Neural crest cell (in vitro differentiated cells): ENCODE data around the gene NTS. TPM values are rescaled to one million over a fixed set of nuclear protein-coding genes. Genes with fewer than 3 reads are reported as not detected.

Experiments
- DNase-seq: peaks from one replicate; pipeline ENCODE4 v3.0.0; 2021; ENCODE audit warnings: low read depth, mixed read lengths, low spot score
- H3K27ac Mint-ChIP-seq: one replicate; pipeline ENCODE4 v1.8.0; 2021; ENCODE audit warnings: mild to moderate bottlenecking, mixed read lengths; ENCODE audit not compliant: unreplicated experiment
- H3K27me3 Mint-ChIP-seq: 2 replicates; pipeline ENCODE4 v1.8.0; 2021; ENCODE audit warnings: low read depth, mild to moderate bottlenecking, mixed read lengths
- H3K36me3 Mint-ChIP-seq: 2 replicates; pipeline ENCODE4 v1.8.0; 2021; ENCODE audit warnings: low read depth, mild to moderate bottlenecking, mixed read lengths
- H3K4me1 Mint-ChIP-seq: 2 replicates; pipeline ENCODE4 v1.8.0; 2021; ENCODE audit warnings: mixed read lengths
- H3K4me3 Mint-ChIP-seq: one replicate; pipeline ENCODE4 v1.8.0; 2021; ENCODE audit warnings: mild to moderate bottlenecking, mixed read lengths
- H3K9me3 Mint-ChIP-seq: 2 replicates; pipeline ENCODE4 v1.8.0; 2021; ENCODE audit warnings: mixed read lengths
- CTCF ChIP-seq: fragments of 200-600 bp; sonication (generic); conservative IDR thresholded peaks from 2 replicates; pipeline ENCODE4 v1.5.0; 2021; ENCODE audit warnings: antibody characterized with exemption, mild to moderate bottlenecking
- total RNA-seq: library from RNA; stranded (reverse); gene quantifications from 2 replicates; pipeline ENCODE4 v1.2.1, GENCODE V29; 2021

The NTS gene
- total RNA-seq, 1 donor from 2014 or later, result 0.40 TPM

GRCh38 chr12:85833579-85833978 lies 40.5 kb upstream of the NTS start:
- no peak overlapping the region for H3K27ac Mint-ChIP-seq
- DNase-seq, result no peak
- H3K4me3 Mint-ChIP-seq, result no peak overlapping the region
- H3K36me3 Mint-ChIP-seq, result no peaks in the 10 kb centered on the region
- H3K9me3 Mint-ChIP-seq, result peaks cover 2% of the 10 kb centered on the region
- H3K4me1 Mint-ChIP-seq, result peaks cover 9% of the 10 kb centered on the region
- no peak for TF ChIP-seq CTCF
- H3K27me3 Mint-ChIP-seq, result no peaks in the 10 kb centered on the region

- Mint-ChIP-seq H3K36me3 (no peaks in the 10 kb centered on the region), H3K4me1 (peaks cover 9% of the 10 kb centered on the region), H3K27me3 (no peaks in the 10 kb centered on the region), H3K9me3 (no peaks in the 10 kb centered on the region), H3K27ac (no peak overlapping the region), H3K4me3 (no peak overlapping the region)
- no peak for TF ChIP-seq CTCF
- DNase-seq, result no peak
Measured at GRCh38 chr12:85834378-85834777, 39.7 kb upstream of the NTS start.

GRCh38 chr12:85835426-85836196 lies 38.5 kb upstream of the NTS start:
- no peak for DNase-seq
- no peak for TF ChIP-seq CTCF
- Mint-ChIP-seq H3K36me3 (no peaks in the 10 kb centered on the region), H3K27me3 (no peaks in the 10 kb centered on the region), H3K9me3 (no peaks in the 10 kb centered on the region), H3K27ac (no peak overlapping the region), H3K4me1 (peaks cover 9% of the 10 kb centered on the region), H3K4me3 (no peak overlapping the region)

GRCh38 chr12:85836197-85837090 lies 37.7 kb upstream of the NTS start, which contains the start of gene RASSF9:
Gene RASSF9, minus strand, starts transcription at chr12:85836409. Its CDS starts 208 bp downstream, at chr12:85836201.
- Mint-ChIP-seq H3K27me3 (no peaks in the 10 kb centered on the region), H3K4me3 (no peak within 1 kb of the TSS), H3K4me1 (peaks cover 9% of the 10 kb centered on the region), H3K27ac (no peak within 1 kb of the TSS), H3K36me3 (no peaks in the 10 kb centered on the region), H3K9me3 (no peaks in the 10 kb centered on the region)
- no peak for TF ChIP-seq CTCF
- DNase-seq, result no peak

- Mint-ChIP-seq H3K4me1 (no peaks in the 10 kb centered on the region), H3K36me3 (no peaks in the 10 kb centered on the region), H3K4me3 (no peak overlapping the region), H3K9me3 (no peaks in the 10 kb centered on the region), H3K27ac (no peak overlapping the region), H3K27me3 (no peaks in the 10 kb centered on the region)
- TF ChIP-seq CTCF, result no peak
- DNase-seq, result no peak
Measured at GRCh38 chr12:85843606-85844310, 30.3 kb upstream of the NTS start.
